Esophagus muscularis mucosa (tissue), 4 donors: Measurements from ENCODE around the gene USP20.

Source experiments
- CTCF ChIP-seq, 3 experiments: fragments of 200-600 bp in 2 of 3; fragments of 450-650 bp in 1 of 3; sonication (generic) in 2 of 3; IDR thresholded peaks; one replicate each; pipeline ENCODE4 v1.5.1; 2017 to 2019; ENCODE audit warnings: antibody characterized with exemption in 3 of 3, mild to moderate bottlenecking in 2 of 3, moderate library complexity in 1 of 3
- EP300 ChIP-seq: sonication (generic); formaldehyde crosslinking; IDR thresholded peaks from one replicate; pipeline ENCODE4 v1.6.1; 2017; ENCODE audit warnings: antibody characterized with exemption
- POLR2A ChIP-seq: fragments of 450-650 bp; IDR thresholded peaks from one replicate; pipeline ENCODE4 v1.6.1; 2017; ENCODE audit warnings: antibody characterized with exemption, moderate library complexity, mild to moderate bottlenecking, low read depth

GRCh38 chr9:129838707-129839259 is 3.5 kb downstream of the USP20 start:
- TF ChIP-seq CTCF (IDR thresholded peaks at IDR 0.05) (no peak), POLR2A (no peak), EP300 (no peak)
